Activated naive CD4-positive, alpha-beta T cell treated with anti-CD3 and anti-CD28 coated beads, Interleukin-2, amount 10 ng/mL, durations not matched to agents 7 days and 5 days (primary cell): ENCODE data around the gene CELF5.
"Not testable (repeated sequence)": the region's sequence is repeated elsewhere in the genome, so short reads cannot be mapped to it uniquely, and the experiment has no call there.

Source experiments
- CTCF ChIA-PET: fragments of 350-600 bp; sonication (Branson Sonifier 250); formaldehyde crosslinking; loops from one replicate; lab custom pipeline; 2021; ENCODE audit warnings: antibody characterized with exemption; lab: Charles Lee
- DNase-seq: peaks from one replicate; pipeline ENCODE4 v3.0.0-alpha.2; 2020
- H3K27ac Mint-ChIP-seq: one replicate; pipeline ENCODE4 v1.8.0; 2021; ENCODE audit warnings: mild to moderate bottlenecking, moderate library complexity, mixed read lengths
- H3K27me3 Mint-ChIP-seq: one replicate; pipeline ENCODE4 v1.8.0; 2021; ENCODE audit warnings: mild to moderate bottlenecking, mixed read lengths
- H3K36me3 Mint-ChIP-seq: one replicate; pipeline ENCODE4 v1.8.0; 2021; ENCODE audit warnings: mixed read lengths
- H3K4me1 Mint-ChIP-seq: one replicate; pipeline ENCODE4 v1.8.0; 2021; ENCODE audit warnings: mixed read lengths
- H3K4me3 Mint-ChIP-seq: one replicate; pipeline ENCODE4 v1.8.0; 2021; ENCODE audit warnings: mild to moderate bottlenecking, moderate library complexity, mixed read lengths
- H3K9me3 Mint-ChIP-seq: one replicate; pipeline ENCODE4 v1.8.0; 2021; ENCODE audit warnings: mixed read lengths

Gene CELF5

GRCh38 chr19:3186891-3187661 is 37.4 kb upstream of the CELF5 start:
- Mint-ChIP-seq H3K27me3 (peaks cover 4% of the 10 kb centered on the region), H3K9me3 (no peaks in the 10 kb centered on the region), H3K36me3 (peaks cover 31% of the 10 kb centered on the region), H3K4me1 (peaks cover 60% of the 10 kb centered on the region), H3K4me3 (peak overlapping the region; percentile 90), H3K27ac (peak overlapping the region; percentile 85)
- no peak for DNase-seq
- CTCF ChIA-PET = no interaction called here

- H3K27me3 Mint-ChIP-seq = peaks cover 4% of the 10 kb centered on the region
- peak overlapping the region; percentile 85 for H3K27ac Mint-ChIP-seq
- no peak for DNase-seq
- CTCF ChIA-PET = no interaction called here
- H3K36me3 Mint-ChIP-seq = peaks cover 28% of the 10 kb centered on the region
- peak overlapping the region; percentile 90 for H3K4me3 Mint-ChIP-seq
- H3K9me3 Mint-ChIP-seq = no peaks in the 10 kb centered on the region
- peaks cover 57% of the 10 kb centered on the region for H3K4me1 Mint-ChIP-seq
These were observed 36.6 kb upstream of the CELF5 start for GRCh38 chr19:3187662-3188511.

DNA sequence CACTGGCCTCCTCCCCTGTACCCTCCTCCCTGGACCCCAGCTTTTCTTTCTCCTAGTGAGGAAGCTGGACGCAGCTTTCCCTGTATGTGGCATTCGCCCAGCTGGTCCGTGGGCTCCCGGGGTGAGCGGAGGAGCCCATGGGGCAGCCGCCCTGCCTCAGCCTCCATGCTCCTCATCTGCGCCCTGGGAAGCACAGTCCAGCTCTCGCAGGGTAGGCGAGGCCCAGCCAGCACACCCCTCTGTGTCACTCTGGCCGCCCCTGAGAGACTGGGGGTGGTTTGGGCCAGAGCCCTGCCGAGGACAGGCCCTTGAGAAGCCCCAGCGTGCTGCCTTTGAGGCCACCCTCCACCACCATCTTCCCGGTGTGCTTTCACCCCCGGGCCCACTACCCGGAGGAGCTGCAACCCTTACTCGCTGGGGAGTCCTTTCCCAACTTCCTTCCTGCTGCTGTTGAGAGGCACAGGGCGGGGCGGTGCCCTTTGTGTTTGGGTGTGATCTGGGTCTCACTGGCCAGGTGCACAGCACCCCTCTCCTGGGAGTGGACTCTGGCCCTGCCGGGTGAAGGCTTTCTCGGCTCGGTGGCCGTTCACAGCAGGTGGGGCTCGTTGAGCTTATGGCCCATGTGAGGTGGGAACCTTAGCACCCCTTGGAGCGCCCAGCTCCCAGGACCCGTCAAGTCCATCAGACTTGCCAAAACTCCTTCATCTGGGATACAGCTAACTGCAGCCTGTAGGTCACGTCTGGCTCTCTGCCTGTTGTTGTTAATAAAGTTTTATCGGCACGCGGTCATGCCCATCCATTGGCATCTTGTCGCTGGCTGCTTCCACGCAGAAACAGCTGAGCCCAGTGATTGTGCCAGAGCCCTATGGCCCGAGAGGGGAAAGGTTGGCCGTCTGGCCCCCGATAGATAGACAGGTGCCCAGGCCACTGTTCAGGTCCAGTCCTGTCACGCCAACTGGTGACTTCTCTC is 35.5 kb upstream of the CELF5 start:
- Mint-ChIP-seq H3K4me1 (peaks cover 49% of the 10 kb centered on the region), H3K9me3 (no peaks in the 10 kb centered on the region), H3K36me3 (peaks cover 26% of the 10 kb centered on the region), H3K27me3 (peaks cover 4% of the 10 kb centered on the region), H3K4me3 (peak overlapping the region; percentile 57), H3K27ac (peak overlapping the region; percentile 71)
- peak; percentile 33 for DNase-seq
- CTCF ChIA-PET = interaction anchor here (1.7 kb wide), 1 partner anchor 22 kb away, joined by 7 read pairs; no protein-coding TSS in a partner anchor

GRCh38 chr19:3189702-3190469 is 34.6 kb upstream of the CELF5 start:
- H3K9me3 Mint-ChIP-seq = no peaks in the 10 kb centered on the region
- H3K4me1 Mint-ChIP-seq = peaks cover 40% of the 10 kb centered on the region
- H3K27ac Mint-ChIP-seq = no peak overlapping the region
- peaks cover 24% of the 10 kb centered on the region for H3K36me3 Mint-ChIP-seq
- H3K27me3 Mint-ChIP-seq = peaks cover 4% of the 10 kb centered on the region
- no peak overlapping the region for H3K4me3 Mint-ChIP-seq
- no peak for DNase-seq
- CTCF ChIA-PET = interaction anchor here (1.7 kb wide), 1 partner anchor 21 kb away, joined by 7 read pairs; no protein-coding TSS in a partner anchor

DNA sequence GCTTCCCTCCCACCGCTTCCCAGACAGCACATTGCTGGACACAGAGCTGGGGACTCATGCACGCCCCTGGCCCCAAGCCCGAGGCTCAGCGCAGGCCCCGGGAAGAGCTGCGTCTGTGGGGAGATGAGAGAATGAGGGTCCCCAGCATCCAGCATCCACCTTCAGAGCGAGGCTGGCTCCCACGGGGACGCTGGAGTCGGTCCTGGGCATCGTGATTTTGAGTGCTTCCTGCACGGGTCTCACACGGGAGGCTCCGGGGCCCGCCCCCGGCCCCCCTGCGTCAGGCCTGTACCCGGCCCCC is 34.0 kb upstream of the CELF5 start:
- DNase-seq = no peak
- CTCF ChIA-PET = interaction anchor here (1.7 kb wide), 1 partner anchor 21 kb away, joined by 7 read pairs; no protein-coding TSS in a partner anchor
- Mint-ChIP-seq H3K36me3 (peaks cover 24% of the 10 kb centered on the region), H3K4me1 (peaks cover 35% of the 10 kb centered on the region), H3K4me3 (no peak overlapping the region), H3K9me3 (no peaks in the 10 kb centered on the region), H3K27me3 (peaks cover 4% of the 10 kb centered on the region), H3K27ac (no peak overlapping the region)

DNA sequence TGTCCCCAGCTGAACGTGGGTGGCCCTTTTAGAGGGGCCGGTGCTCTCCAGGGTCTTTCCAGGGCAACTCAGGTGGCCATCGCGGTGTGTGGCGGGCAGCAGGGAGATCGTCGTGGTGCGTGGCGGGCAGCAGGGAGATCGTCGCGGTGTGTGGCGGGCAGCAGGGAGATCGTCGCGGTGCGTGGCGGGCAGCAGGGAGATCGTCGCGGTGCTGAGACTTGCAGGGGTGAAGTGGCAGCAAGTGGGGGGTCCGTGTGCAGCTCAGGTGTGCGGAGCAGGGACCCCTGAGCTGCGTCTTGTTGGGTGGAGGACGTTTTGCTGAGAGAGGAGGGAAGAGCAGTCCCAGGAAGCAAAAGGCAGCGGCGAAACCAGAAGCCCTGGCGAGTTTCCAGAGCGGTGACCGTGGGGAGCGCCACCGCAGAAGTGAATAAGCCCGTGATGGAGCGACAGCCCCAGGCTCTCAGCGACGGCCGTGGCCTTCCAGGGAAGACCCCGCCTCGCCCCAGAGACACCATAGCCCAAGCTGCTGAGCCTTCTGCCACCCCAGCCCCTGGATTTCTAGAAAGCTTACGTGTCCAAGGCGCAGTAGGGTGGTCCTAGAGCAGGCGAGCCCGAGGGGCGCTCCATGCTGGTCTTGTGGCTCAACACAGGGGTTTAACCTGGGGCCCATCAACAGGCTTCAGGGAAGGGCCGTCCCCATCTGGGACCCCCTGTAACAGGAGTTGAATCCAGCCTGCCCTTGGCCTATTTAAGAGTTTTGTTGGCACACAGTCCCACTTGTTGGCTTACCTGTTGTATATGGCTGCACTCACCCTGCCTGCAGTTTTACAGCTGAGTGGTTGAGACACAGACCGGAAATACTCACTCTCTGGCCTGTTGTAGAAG is 33.3 kb upstream of the CELF5 start:
- no peaks in the 10 kb centered on the region for H3K27me3 Mint-ChIP-seq
- no peaks in the 10 kb centered on the region for H3K9me3 Mint-ChIP-seq
- H3K36me3 Mint-ChIP-seq = peaks cover 26% of the 10 kb centered on the region
- peak overlapping the region; percentile 58 for H3K27ac Mint-ChIP-seq
- H3K4me1 Mint-ChIP-seq = peaks cover 33% of the 10 kb centered on the region
- no peak overlapping the region for H3K4me3 Mint-ChIP-seq
- DNase-seq = no peak
- CTCF ChIA-PET = no interaction called here

DNA sequence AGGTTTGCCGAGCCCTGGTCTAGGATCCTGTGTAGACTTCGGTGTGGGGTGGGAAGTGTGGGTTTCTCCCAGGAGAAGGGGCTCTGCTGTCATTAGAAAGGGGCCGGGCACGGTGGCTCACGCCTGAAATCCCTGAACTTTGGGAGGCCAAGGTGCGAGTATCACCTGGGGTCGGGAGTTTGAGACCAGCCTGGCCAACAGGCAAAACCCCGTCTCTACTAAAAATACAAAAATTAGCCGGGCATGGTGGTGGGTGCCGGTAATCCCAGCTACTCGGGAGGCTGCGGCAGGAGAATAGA is 32.7 kb upstream of the CELF5 start:
- CTCF ChIA-PET, H3K27ac Mint-ChIP-seq, DNase-seq, H3K4me3 Mint-ChIP-seq, H3K27me3 Mint-ChIP-seq, H3K9me3 Mint-ChIP-seq: not testable (repeated sequence)
- peaks cover 24% of the 10 kb centered on the region for H3K36me3 Mint-ChIP-seq
- H3K4me1 Mint-ChIP-seq = peaks cover 30% of the 10 kb centered on the region

- Mint-ChIP-seq H3K9me3 (no peaks in the 10 kb centered on the region), H3K36me3 (peaks cover 24% of the 10 kb centered on the region), H3K27ac (no peak overlapping the region), H3K4me1 (peaks cover 25% of the 10 kb centered on the region), H3K4me3 (no peak overlapping the region), H3K27me3 (no peaks in the 10 kb centered on the region)
- CTCF ChIA-PET = no interaction called here
- DNase-seq = no peak
These were observed 32.2 kb upstream of the CELF5 start for GRCh38 chr19:3192228-3192635.

GRCh38 chr19:3192684-3193083 is 31.8 kb upstream of the CELF5 start:
- H3K9me3 Mint-ChIP-seq = no peaks in the 10 kb centered on the region
- CTCF ChIA-PET = no interaction called here
- no peaks in the 10 kb centered on the region for H3K27me3 Mint-ChIP-seq
- H3K36me3 Mint-ChIP-seq = peaks cover 24% of the 10 kb centered on the region
- H3K27ac Mint-ChIP-seq = no peak overlapping the region
- no peak for DNase-seq
- peaks cover 21% of the 10 kb centered on the region for H3K4me1 Mint-ChIP-seq
- no peak overlapping the region for H3K4me3 Mint-ChIP-seq

DNA sequence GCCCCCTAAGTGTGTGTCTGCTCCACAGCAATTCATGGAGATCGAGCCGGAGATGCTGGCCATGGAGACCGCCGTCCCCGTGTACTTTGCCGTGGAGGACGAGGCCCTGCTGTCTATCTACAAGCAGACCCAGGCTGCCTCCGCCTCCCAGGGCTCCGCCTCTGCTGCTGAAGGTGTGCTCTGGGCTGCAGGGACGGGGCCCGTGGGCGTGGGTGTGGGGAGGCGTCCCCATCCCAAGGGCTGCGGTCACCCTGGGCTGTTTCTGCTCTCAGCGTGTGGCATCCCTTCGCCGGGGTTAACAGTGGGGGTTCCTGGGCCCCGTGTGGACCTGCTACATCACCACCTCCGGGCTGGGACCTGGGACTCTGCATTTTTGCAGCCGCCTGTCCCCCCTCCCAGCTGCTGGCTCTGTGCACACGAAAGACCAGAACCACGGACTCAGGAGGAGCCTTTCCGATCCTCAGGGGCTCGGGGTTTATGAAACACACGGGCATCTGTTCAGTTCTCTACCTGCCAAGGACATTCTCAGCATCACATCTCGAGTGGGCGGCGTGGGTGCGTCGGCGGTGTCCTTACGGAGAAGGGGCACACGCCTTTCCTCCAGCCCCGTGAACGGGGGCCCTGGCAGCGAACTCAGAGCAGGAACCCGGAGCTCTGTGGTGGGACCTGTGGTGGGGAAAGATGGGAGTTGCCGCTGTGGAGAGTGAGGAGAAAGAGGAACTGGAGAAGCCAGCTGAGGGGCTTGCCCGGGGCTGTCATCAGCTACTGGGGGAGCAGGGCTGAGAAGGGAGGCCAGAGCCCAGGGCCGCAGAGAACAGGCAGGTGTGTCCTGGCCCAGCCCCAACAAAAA is 31.0 kb upstream of the CELF5 start:
- H3K36me3 Mint-ChIP-seq = peaks cover 19% of the 10 kb centered on the region
- CTCF ChIA-PET = no interaction called here
- no peak overlapping the region for H3K27ac Mint-ChIP-seq
- DNase-seq = no peak
- H3K4me3 Mint-ChIP-seq = no peak overlapping the region
- H3K4me1 Mint-ChIP-seq = peaks cover 13% of the 10 kb centered on the region
- no peaks in the 10 kb centered on the region for H3K9me3 Mint-ChIP-seq
- H3K27me3 Mint-ChIP-seq = no peaks in the 10 kb centered on the region

DNA sequence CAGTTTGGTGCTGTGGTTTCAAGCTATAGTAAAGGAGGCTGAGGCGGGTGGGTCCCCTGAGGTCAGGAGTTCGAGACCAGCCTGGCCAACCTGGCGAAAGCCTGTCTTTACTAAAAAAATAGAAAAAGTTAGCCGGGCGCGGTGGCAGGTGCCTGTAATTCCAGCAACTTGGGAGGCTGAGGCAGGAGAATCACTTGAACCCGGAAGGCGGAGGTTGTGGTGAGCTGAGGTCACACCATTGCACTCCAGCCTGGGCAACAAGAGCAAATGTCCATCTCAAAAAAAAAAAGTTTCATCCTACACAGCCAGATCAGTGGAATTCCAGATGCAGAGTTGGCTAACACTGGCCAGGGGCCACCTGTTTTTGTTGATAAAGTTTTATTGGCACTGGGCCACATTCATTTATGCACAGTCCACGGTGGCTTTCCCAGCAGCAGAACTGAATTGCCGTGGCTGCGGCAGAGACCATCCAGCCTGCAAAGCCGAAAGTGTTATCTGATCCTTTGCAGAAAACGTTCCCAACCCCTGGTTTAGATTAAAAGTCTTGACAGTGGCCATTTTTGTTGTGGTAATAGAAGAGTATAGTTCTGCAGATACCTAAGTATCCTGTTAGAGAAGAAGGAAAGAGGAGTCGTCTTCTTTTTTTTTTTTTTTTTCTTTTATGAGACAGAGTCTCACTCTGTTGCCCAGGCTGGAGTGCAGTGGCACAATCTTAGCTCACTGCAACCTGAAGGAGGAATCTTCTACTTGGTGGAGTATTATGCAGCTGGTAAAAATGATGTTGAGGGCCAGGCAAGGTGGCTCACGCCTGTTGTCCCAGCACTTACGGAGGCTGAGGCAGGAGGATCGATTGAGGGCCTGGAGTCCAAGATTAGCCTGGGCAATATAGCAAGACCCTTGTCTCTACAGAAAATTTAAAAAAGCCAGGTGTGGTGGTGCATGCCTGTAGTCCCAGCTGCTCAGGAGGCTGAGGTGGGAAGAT is 30.1 kb upstream of the CELF5 start:
- H3K4me1 Mint-ChIP-seq = peaks cover 4% of the 10 kb centered on the region
- no peaks in the 10 kb centered on the region for H3K9me3 Mint-ChIP-seq
- no peak overlapping the region for H3K4me3 Mint-ChIP-seq
- H3K27ac Mint-ChIP-seq = no peak overlapping the region
- CTCF ChIA-PET = no interaction called here
- peaks cover 19% of the 10 kb centered on the region for H3K36me3 Mint-ChIP-seq
- no peak for DNase-seq
- H3K27me3 Mint-ChIP-seq = no peaks in the 10 kb centered on the region
